NB4 (cell line): ENCODE results near the gene RNF111.

Experiments
- DNase-seq: peaks from one replicate; pipeline ENCODE4 v3.0.0; 2010; ENCODE audit warnings: low read depth
- H3K4me3 ChIP-seq: one replicate; pipeline ENCODE4 v1.5.1; 2011; ENCODE audit warnings: mild to moderate bottlenecking, low read depth, low read length, moderate library complexity
- MYC ChIP-seq: IDR thresholded peaks from 2 replicates; pipeline ENCODE4 v1.6.1; 2011; ENCODE audit warnings: low read depth, low read length
- POLR2A ChIP-seq: IDR thresholded peaks from 2 replicates; pipeline ENCODE4 v1.6.1; 2011; ENCODE audit warnings: mild to moderate bottlenecking; ENCODE audit not compliant: insufficient read length; ENCODE audit errors: extremely low read depth
- TF ChIP-seq, protein P1 (sequence below): IDR thresholded peaks from 2 replicates; pipeline ENCODE4 v1.6.1; 2011; ENCODE audit warnings: low read depth, low read length
- TF ChIP-seq, protein P2 (sequence below): IDR thresholded peaks from one replicate; pipeline ENCODE4 v1.5.1; 2012; ENCODE audit warnings: low read depth, low read length

Gene RNF111

DNA sequence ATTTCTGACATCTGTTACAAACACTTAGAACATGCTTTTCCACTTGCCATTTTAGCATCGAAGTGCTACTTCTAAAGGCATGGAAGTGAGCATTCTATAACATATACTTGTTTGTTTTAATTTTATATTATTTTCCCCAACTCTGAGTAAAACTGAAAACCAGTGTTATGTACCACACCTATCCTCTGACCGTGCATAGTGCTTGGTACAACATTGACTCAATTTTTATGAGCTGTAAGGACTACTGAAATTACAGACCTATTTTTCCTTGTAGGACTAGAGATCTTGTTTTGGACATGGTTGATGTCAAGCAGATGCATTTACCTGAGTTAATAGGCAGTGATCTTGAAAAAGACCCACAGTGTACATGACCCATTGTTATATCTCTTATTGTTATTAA lies 66.0 kb downstream of the RNF111 start:
- TF ChIP-seq POLR2A = no peak
- TF ChIP-seq, protein P1, sequence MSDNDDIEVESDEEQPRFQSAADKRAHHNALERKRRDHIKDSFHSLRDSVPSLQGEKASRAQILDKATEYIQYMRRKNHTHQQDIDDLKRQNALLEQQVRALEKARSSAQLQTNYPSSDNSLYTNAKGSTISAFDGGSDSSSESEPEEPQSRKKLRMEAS = no peak
- TF ChIP-seq, protein P2, sequence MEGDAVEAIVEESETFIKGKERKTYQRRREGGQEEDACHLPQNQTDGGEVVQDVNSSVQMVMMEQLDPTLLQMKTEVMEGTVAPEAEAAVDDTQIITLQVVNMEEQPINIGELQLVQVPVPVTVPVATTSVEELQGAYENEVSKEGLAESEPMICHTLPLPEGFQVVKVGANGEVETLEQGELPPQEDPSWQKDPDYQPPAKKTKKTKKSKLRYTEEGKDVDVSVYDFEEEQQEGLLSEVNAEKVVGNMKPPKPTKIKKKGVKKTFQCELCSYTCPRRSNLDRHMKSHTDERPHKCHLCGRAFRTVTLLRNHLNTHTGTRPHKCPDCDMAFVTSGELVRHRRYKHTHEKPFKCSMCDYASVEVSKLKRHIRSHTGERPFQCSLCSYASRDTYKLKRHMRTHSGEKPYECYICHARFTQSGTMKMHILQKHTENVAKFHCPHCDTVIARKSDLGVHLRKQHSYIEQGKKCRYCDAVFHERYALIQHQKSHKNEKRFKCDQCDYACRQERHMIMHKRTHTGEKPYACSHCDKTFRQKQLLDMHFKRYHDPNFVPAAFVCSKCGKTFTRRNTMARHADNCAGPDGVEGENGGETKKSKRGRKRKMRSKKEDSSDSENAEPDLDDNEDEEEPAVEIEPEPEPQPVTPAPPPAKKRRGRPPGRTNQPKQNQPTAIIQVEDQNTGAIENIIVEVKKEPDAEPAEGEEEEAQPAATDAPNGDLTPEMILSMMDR = no peak
- no peak for TF ChIP-seq MYC
- no peak for DNase-seq
- H3K4me3 ChIP-seq = no peak overlapping the region

GRCh38 chr15:59059076-59059597 lies 71.7 kb downstream of the RNF111 start:
- no peak overlapping the region for H3K4me3 ChIP-seq
- TF ChIP-seq, protein P1 = no peak
- TF ChIP-seq POLR2A (no peak), MYC (no peak)
- TF ChIP-seq, protein P2 = no peak
- no peak for DNase-seq

- no peak for DNase-seq
- TF ChIP-seq, protein P2 = no peak
- TF ChIP-seq POLR2A = no peak
- TF ChIP-seq, protein P1 = no peak
- TF ChIP-seq MYC = no peak
- H3K4me3 ChIP-seq = no peak overlapping the region
Measured at GRCh38 chr15:59060348-59060747, 72.9 kb downstream of the RNF111 start.

DNA sequence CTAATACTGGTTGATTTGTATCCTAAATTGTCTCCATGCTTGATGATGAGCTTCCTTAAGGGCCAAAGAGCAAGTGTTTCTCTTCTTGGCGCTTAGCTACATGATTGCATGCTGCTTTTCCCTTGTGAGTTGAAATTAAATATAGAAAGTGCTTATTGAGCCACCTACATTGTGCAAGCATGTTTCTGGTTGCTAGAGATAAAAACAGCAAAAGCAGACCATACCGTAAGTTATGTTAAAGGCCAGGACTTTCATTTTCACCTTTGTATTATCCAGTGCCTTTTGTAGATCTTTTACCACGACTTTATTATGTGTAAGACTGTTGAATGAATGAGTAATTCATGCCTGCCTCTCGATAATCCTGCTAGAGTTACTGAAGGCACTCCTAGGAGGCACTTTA lies 75.6 kb downstream of the RNF111 start:
- no peak overlapping the region for H3K4me3 ChIP-seq
- TF ChIP-seq POLR2A (no peak), MYC (peak; percentile 69)
- TF ChIP-seq, protein P1 = peak; percentile 78
- DNase-seq = peak; percentile 82

- no peak for DNase-seq
- no peak overlapping the region for H3K4me3 ChIP-seq
- TF ChIP-seq POLR2A (no peak), MYC (no peak)
- TF ChIP-seq, protein P2 = no peak
- TF ChIP-seq, protein P1 = no peak
Measured at GRCh38 chr15:59069430-59069829, 82.0 kb downstream of the RNF111 start.

- H3K4me3 ChIP-seq = no peak overlapping the region
- TF ChIP-seq, protein P1 = no peak
- TF ChIP-seq MYC (no peak), POLR2A (no peak)
- TF ChIP-seq, protein P2 = no peak
Measured at GRCh38 chr15:59074607-59075006, 87.1 kb downstream of the RNF111 start.

More at GRCh38 chr15:59074607-59075006, 87.1 kb downstream of the RNF111 start:
- no peak for DNase-seq
